ENCODE data around the gene SPATA31C1. TPM values are rescaled to one million over a fixed set of nuclear protein-coding genes. Genes with fewer than 3 reads are reported as not detected.

SPATA31C1 gene
- total and polyA plus RNA-seq, 5 donors from 2014 or later: 0.19 TPM; not detected in 4

- H3K4me3 Mint-ChIP-seq: no peak overlapping the region
- no peak overlapping the region for H3K27ac Mint-ChIP-seq
- H3K27ac ChIP-seq (ENCODE audit: insufficient read depth, low read length, poor library complexity, severe bottlenecking): no peak overlapping the region
- no peaks in the 10 kb centered on the region for H3K9me3 ChIP-seq (ENCODE audit: control insufficient read depth in 2 of 2, low read length in 2 of 2)
- H3K36me3 Mint-ChIP-seq: no peaks in the 10 kb centered on the region
- H3K9me3 Mint-ChIP-seq: peaks cover 0 to 3% (median 0%) of the 10 kb centered on the region in 7 donors
- no peaks in the 10 kb centered on the region for H3K36me3 ChIP-seq (ENCODE audit: control insufficient read depth, insufficient read depth, low read length)
- DNase-seq (no peak), ATAC-seq (ENCODE audit: low read depth in 2 of 2) (no peak)
- H3K27me3 ChIP-seq (ENCODE audit: control insufficient read depth, insufficient read depth, low read length): no peaks in the 10 kb centered on the region
- peaks cover 0 to 2% (median 0%) of the 10 kb centered on the region in 4 donors for H3K4me1 Mint-ChIP-seq
- no peak overlapping the region for H3K4me3 ChIP-seq (ENCODE audit: low read depth, low read length)
- peaks cover 5% of the 10 kb centered on the region for H3K27me3 Mint-ChIP-seq
- H3K4me1 ChIP-seq (ENCODE audit: control insufficient read depth, insufficient read depth, low read length, poor library complexity, severe bottlenecking): no peaks in the 10 kb centered on the region
Observed at GRCh38 chr9:87875060-87875459, 42.7 kb upstream of the SPATA31C1 start.

- DNase-seq: no peak
- H3K4me3 ChIP-seq (ENCODE audit: low read depth, low read length): no peak overlapping the region
- Mint-ChIP-seq H3K9me3 (peaks cover 0 to 3% (median 0%) of the 10 kb centered on the region in 7 donors), H3K27ac (peak overlapping the region in 1 of 3 donors; percentile 53), H3K36me3 (no peaks in the 10 kb centered on the region), H3K4me1 (peaks cover 0 to 2% (median 0%) of the 10 kb centered on the region in 4 donors), H3K27me3 (peaks cover 5% of the 10 kb centered on the region), H3K4me3 (no peak overlapping the region)
- H3K4me1 ChIP-seq (ENCODE audit: control insufficient read depth, insufficient read depth, low read length, poor library complexity, severe bottlenecking): no peaks in the 10 kb centered on the region
- H3K9me3 ChIP-seq (ENCODE audit: control insufficient read depth in 2 of 2, low read length in 2 of 2): no peaks in the 10 kb centered on the region
- H3K36me3 ChIP-seq (ENCODE audit: control insufficient read depth, insufficient read depth, low read length): no peaks in the 10 kb centered on the region
- no peak for ATAC-seq (ENCODE audit: low read depth in 2 of 2)
- H3K27me3 ChIP-seq (ENCODE audit: control insufficient read depth, insufficient read depth, low read length): no peaks in the 10 kb centered on the region
- H3K27ac ChIP-seq (ENCODE audit: insufficient read depth, low read length, poor library complexity, severe bottlenecking): no peak overlapping the region
Observed at GRCh38 chr9:87875831-87876545, 41.8 kb upstream of the SPATA31C1 start.

- peak overlapping the region in 1 of 3 donors; percentile 53 for H3K27ac Mint-ChIP-seq
- no peak for ATAC-seq (ENCODE audit: low read depth in 2 of 2)
- no peaks in the 10 kb centered on the region for H3K4me1 ChIP-seq (ENCODE audit: control insufficient read depth, insufficient read depth, low read length, poor library complexity, severe bottlenecking)
Observed at GRCh38 chr9:87876708-87877107, 41.1 kb upstream of the SPATA31C1 start.

DNA sequence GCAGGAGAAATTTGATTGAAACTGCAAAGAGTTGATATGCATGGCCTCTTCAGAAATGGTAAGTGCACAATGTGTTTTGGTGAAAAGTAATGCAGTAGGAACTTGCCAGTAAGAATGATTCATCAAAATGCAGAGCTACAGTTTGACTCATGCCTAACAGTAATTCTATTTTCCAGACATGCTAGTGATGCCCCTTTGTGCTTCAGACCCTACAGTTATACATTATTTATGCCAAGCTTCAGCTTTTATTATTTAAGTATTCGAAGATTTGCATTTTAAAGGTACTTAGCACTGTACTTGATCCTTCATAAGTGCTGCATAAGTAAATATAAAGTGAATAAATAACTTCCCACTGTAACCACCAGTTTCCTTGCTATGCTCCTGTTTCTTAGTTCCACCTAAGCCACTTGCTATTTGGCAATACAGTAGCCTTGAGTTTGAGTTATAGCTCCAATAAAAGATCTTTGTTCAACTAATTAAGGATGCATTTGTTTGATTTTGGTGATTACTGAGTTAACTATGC, 38.7 kb upstream of the SPATA31C1 start:
- ATAC-seq (ENCODE audit: low read depth in 2 of 2): no peak

More at GRCh38 chr9:87876708-87877107, 41.1 kb upstream of the SPATA31C1 start:
- H3K27me3 ChIP-seq (ENCODE audit: control insufficient read depth, insufficient read depth, low read length): no peaks in the 10 kb centered on the region
- no peak for DNase-seq
- no peaks in the 10 kb centered on the region for H3K36me3 ChIP-seq (ENCODE audit: control insufficient read depth, insufficient read depth, low read length)
- H3K9me3 ChIP-seq (ENCODE audit: control insufficient read depth in 2 of 2, low read length in 2 of 2): no peaks in the 10 kb centered on the region
- no peaks in the 10 kb centered on the region for H3K36me3 Mint-ChIP-seq
- H3K4me3 Mint-ChIP-seq: no peak overlapping the region
- H3K27me3 Mint-ChIP-seq: peaks cover 5% of the 10 kb centered on the region
- H3K4me1 Mint-ChIP-seq: peaks cover 0 to 2% (median 0%) of the 10 kb centered on the region in 4 donors
- H3K9me3 Mint-ChIP-seq: peaks cover 0 to 3% (median 0%) of the 10 kb centered on the region in 7 donors
- no peak overlapping the region for H3K27ac ChIP-seq (ENCODE audit: insufficient read depth, low read length, poor library complexity, severe bottlenecking)
- H3K4me3 ChIP-seq (ENCODE audit: low read depth, low read length): no peak overlapping the region

DNA sequence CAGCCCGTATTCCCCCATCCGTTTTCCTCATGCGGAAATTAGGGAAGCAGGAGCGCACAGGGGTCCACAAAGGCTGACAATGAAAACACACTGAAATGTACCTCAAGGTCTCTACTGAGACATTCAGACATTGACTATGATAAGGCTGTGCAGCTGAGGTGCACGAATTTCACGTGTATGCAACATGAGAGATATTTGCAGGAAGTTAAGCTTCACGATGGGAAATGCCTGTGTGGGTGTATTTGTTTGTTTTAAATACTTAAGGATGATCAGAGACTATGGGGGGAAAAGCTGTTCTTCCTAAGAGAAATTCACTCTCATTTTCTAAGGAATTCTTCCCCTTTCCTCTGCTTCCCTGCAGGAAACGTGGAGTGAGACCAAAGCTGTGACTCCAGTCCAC, 37.6 kb upstream of the SPATA31C1 start:
- Mint-ChIP-seq H3K27ac (no peak overlapping the region), H3K27me3 (peaks cover 5% of the 10 kb centered on the region), H3K36me3 (no peaks in the 10 kb centered on the region), H3K4me1 (peaks cover 0 to 2% (median 0%) of the 10 kb centered on the region in 4 donors), H3K4me3 (no peak overlapping the region), H3K9me3 (peaks cover 0 to 3% (median 0%) of the 10 kb centered on the region in 7 donors)
- H3K4me3 ChIP-seq (ENCODE audit: low read depth, low read length): no peak overlapping the region
- no peaks in the 10 kb centered on the region for H3K9me3 ChIP-seq (ENCODE audit: control insufficient read depth in 2 of 2, low read length in 2 of 2)
- no peak overlapping the region for H3K27ac ChIP-seq (ENCODE audit: insufficient read depth, low read length, poor library complexity, severe bottlenecking)
- DNase-seq: no peak
- H3K27me3 ChIP-seq (ENCODE audit: control insufficient read depth, insufficient read depth, low read length): no peaks in the 10 kb centered on the region
- no peaks in the 10 kb centered on the region for H3K36me3 ChIP-seq (ENCODE audit: control insufficient read depth, insufficient read depth, low read length)
- no peak for ATAC-seq (ENCODE audit: low read depth in 2 of 2)
- H3K4me1 ChIP-seq (ENCODE audit: control insufficient read depth, insufficient read depth, low read length, poor library complexity, severe bottlenecking): no peaks in the 10 kb centered on the region

More for the DNA sequence above, 38.7 kb upstream of the SPATA31C1 start:
- Mint-ChIP-seq H3K27me3 (peaks cover 5% of the 10 kb centered on the region), H3K36me3 (no peaks in the 10 kb centered on the region), H3K9me3 (peaks cover 0 to 3% (median 0%) of the 10 kb centered on the region in 7 donors), H3K27ac (no peak overlapping the region), H3K4me3 (no peak overlapping the region), H3K4me1 (peaks cover 0 to 2% (median 0%) of the 10 kb centered on the region in 4 donors)
- Histone ChIP-seq H3K4me1 (ENCODE audit: control insufficient read depth, insufficient read depth, low read length, poor library complexity, severe bottlenecking) (no peaks in the 10 kb centered on the region), H3K27ac (ENCODE audit: insufficient read depth, low read length, poor library complexity, severe bottlenecking) (no peak overlapping the region), H3K27me3 (ENCODE audit: control insufficient read depth, insufficient read depth, low read length) (no peaks in the 10 kb centered on the region), H3K9me3 (ENCODE audit: control insufficient read depth in 2 of 2, low read length in 2 of 2) (no peaks in the 10 kb centered on the region), H3K36me3 (ENCODE audit: control insufficient read depth, insufficient read depth, low read length) (no peaks in the 10 kb centered on the region), H3K4me3 (ENCODE audit: low read depth, low read length) (no peak overlapping the region)
- no peak for DNase-seq

DNA sequence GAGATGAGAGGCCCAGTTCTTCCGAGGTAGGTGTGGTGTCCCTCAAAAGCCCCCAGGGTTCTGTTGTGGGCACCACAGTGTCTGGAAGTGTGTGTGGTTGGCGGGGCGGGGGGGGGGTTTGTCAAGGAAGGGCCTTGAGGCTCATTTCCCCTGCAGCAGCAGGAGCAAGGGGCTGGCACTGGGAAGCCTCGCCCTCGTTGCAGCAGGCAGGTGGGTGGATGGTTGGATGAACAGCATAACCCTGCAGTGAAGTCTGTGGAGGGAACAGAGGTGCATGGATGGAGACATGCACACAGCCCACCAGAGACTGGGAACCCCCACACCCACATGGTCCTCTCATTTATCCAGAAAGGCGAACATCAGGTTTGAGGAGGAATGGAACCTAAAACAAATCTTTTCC, 37.1 kb upstream of the SPATA31C1 start:
- DNase-seq: no peak
- no peaks in the 10 kb centered on the region for H3K9me3 ChIP-seq (ENCODE audit: control insufficient read depth in 2 of 2, low read length in 2 of 2)
- H3K4me1 ChIP-seq (ENCODE audit: control insufficient read depth, insufficient read depth, low read length, poor library complexity, severe bottlenecking): no peaks in the 10 kb centered on the region
- no peak overlapping the region for H3K27ac ChIP-seq (ENCODE audit: insufficient read depth, low read length, poor library complexity, severe bottlenecking)
- no peak overlapping the region for H3K4me3 Mint-ChIP-seq
- peaks cover 5% of the 10 kb centered on the region for H3K27me3 Mint-ChIP-seq
- H3K4me1 Mint-ChIP-seq: peaks cover 0 to 2% (median 0%) of the 10 kb centered on the region in 4 donors
- no peaks in the 10 kb centered on the region for H3K36me3 ChIP-seq (ENCODE audit: control insufficient read depth, insufficient read depth, low read length)
- no peak overlapping the region for H3K27ac Mint-ChIP-seq
- H3K27me3 ChIP-seq (ENCODE audit: control insufficient read depth, insufficient read depth, low read length): no peaks in the 10 kb centered on the region
- H3K9me3 Mint-ChIP-seq: peaks cover 0 to 3% (median 0%) of the 10 kb centered on the region in 7 donors
- H3K4me3 ChIP-seq (ENCODE audit: low read depth, low read length): no peak overlapping the region
- H3K36me3 Mint-ChIP-seq: no peaks in the 10 kb centered on the region
- ATAC-seq (ENCODE audit: low read depth in 2 of 2): no peak

- Histone ChIP-seq H3K4me3 (ENCODE audit: low read depth, low read length) (no peak within 1 kb of the TSS), H3K27me3 (ENCODE audit: control insufficient read depth, insufficient read depth, low read length) (no peaks in the 10 kb centered on the region), H3K9me3 (ENCODE audit: control insufficient read depth in 2 of 2, low read length in 2 of 2) (no peaks in the 10 kb centered on the region), H3K36me3 (ENCODE audit: control insufficient read depth, insufficient read depth, low read length) (no peaks in the 10 kb centered on the region), H3K4me1 (ENCODE audit: control insufficient read depth, insufficient read depth, low read length, poor library complexity, severe bottlenecking) (no peaks in the 10 kb centered on the region), H3K27ac (ENCODE audit: insufficient read depth, low read length, poor library complexity, severe bottlenecking) (no peak within 1 kb of the TSS)
- Mint-ChIP-seq H3K36me3 (no peaks in the 10 kb centered on the region), H3K9me3 (peaks cover 0 to 2% (median 0%) of the 10 kb centered on the region in 7 donors), H3K4me1 (peaks cover 0 to 2% (median 0%) of the 10 kb centered on the region in 4 donors), H3K4me3 (no peak within 1 kb of the TSS), H3K27ac (no peak within 1 kb of the TSS), H3K27me3 (no peaks in the 10 kb centered on the region)
- no peak for DNase-seq
- no peak for ATAC-seq (ENCODE audit: low read depth in 2 of 2)
Observed at GRCh38 chr9:87882627-87883026, 35.1 kb upstream of the SPATA31C1 start, which contains the start of gene SPATA31E1. Gene SPATA31E1 (plus strand): TSS chr9:87882877. CDS start chr9:87882892, 15 bp downstream.

Measured in CD4-positive, CD25-positive, alpha-beta regulatory T cell (primary cell).